NK-92 (cell line): Measurements from ENCODE around the gene CORO1A.
"Not testable (repeated sequence)": the region's sequence is repeated elsewhere in the genome, so short reads cannot be mapped to it uniquely, and the experiment has no call there.

Experiments
- DNase-seq: peaks from one replicate; lab custom pipeline; 2025; ENCODE audit not compliant: unreplicated experiment; lab: John Stamatoyannopoulos, UW

Gene CORO1A

DNA sequence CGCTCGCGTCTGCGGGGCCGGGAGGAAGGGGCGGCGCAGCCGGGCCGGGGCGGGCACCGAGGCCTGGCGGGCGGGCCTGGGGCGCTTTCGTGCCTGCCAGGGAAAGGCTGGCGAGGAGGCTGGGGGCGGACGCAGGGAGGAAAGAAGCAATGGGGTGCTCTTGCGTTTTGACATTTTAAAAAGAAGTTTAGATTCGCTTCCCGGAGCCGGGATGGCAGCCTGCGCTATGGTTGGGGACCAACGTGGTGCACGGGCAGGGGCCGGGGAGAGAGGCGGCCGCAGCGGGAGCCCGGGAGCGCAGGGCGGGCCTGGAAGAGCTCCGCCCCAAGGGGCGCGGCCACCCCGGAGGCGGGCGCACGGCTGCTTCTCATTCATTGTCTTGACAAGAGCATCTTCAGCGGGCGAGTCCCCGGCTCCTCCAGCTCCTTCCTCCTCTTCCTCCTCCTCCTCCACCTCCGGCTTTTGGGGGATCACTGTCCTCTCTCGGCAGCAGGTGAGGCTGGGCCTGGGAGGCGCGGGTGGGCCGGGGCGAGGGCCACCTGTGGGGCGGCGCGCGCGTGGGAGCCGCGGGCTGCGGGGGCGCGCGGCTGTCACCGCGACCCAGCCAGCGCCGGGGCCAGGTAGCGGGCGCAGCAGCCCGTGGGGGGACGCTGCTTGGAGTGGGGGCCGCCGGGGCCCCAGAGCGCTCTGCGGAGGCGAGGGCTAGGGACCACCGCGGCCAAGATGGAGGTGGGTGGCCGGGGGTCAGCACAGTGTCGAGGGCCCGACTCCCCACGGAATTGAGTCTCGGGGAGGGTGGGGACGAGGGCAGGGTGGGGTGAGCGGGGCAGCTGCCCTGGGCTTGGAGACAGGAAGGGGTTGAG, at the start of gene CORO1A:
Gene CORO1A, plus strand, starts transcription at position 370 of the 863 bp plus-strand sequence. CDS start 1,608 bp downstream, outside the sequence.
- DNase-seq = no peak

DNA sequence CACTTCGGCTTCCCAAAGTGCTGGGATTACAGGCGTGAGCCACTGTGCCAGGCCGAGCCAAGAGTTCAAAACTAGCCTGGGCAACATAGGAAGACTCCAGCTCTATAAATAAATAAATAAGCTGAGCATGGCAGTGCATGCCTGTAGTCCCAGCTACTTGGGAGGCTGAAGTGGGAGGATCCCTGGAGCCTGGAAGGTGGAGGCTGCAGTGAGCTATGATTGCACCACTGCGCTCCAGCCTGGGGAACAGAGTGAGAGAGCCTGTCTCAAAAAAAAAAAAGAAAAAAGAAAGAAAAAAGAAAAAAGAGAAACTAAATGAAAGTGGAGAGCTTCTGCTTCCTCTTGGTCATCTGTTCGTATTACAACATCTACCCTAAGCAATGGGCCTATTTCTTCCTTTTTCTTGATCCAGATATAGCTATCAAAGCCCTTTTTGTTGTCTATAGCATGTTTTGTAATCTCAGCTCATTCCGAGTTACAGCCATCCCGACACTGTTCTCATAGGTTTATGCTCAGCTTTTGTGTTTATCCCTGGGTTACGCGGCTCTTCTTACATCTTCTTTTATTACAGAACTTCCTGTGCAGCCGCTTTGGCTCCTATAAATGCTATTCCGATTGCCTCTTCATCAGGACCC, 46.3 kb upstream of the CORO1A start:
- DNase-seq = no peak

DNA sequence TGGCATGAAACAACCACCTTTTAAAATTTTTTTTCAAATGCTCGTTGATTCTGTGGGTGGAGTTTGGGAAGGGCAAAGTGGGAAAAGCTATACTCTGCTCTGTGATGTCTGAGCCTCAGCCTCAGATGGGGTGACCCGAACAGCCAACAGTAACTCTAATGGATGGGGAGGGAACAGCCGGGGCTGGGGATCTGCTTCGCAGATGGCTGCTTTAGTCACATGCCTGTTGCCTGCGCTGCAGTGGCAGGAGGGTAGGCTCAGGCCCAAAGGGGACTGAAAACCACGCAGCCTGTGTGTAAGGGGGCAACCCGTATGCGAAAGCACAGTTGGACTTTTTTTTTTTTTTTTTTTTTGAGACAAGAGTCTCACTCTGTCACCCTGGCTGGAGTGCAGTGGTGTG, 45.5 kb upstream of the CORO1A start:
- DNase-seq = no peak

DNA sequence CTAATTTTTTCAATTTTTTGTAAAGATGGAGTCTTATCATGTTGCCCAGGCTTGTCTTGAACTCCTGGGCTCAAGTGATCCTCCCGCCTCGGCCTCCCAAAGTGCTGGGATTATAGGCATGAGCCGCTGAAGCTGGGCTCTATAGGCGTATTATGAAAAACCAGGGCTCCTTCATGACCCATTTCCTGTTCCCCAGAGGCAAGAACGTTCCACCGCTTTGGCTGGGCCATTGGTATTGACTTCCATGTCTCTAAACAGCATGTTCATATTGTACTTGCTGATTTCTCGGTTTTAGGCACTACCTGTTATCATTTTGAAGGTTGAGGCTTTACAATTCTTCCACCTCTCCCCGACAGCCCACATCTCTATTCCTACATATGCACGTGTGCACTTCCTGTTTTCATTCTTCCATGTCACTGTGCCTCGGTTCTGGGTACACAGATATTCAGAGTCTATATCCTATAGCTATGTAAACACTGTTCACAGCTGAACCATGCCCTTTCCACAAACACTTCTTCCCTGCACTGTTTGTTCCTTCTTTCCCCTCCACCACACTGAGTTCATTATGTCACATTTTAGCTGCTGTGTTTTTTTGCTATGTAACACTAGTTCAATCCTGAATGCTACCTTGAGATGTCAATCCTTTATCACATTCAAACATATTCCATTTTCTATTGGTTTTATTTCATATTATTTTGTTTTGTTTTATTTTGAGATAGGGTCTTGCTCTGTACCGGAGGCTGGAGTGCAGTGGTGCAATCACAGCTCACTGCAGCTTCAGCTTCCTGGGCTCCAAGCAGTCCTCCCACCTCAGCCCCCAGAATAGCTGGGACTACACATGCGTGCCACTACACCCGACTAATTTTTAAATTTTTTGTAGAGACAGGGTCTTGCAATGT, 43.6 kb upstream of the CORO1A start:
- DNase-seq = no peak

DNA sequence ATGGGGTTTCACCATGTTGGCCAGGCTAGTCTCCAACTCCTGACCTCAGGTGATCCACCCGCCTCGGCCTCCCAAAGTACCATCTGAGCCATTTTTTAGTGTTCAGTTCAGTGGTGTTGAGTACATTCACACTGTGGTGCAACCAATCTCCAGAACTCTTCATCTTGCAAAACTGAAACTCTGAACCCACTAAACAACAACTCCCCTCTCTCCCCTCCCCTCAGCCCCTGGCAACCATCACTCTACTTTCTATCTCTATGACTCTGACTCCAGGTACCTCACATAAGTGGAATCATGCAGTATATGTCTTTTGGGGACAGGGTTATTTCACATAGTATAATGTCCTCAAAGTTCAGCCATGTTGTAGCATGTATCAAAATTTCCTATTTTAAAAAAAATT, 41.7 kb upstream of the CORO1A start:
- DNase-seq = no peak

DNA sequence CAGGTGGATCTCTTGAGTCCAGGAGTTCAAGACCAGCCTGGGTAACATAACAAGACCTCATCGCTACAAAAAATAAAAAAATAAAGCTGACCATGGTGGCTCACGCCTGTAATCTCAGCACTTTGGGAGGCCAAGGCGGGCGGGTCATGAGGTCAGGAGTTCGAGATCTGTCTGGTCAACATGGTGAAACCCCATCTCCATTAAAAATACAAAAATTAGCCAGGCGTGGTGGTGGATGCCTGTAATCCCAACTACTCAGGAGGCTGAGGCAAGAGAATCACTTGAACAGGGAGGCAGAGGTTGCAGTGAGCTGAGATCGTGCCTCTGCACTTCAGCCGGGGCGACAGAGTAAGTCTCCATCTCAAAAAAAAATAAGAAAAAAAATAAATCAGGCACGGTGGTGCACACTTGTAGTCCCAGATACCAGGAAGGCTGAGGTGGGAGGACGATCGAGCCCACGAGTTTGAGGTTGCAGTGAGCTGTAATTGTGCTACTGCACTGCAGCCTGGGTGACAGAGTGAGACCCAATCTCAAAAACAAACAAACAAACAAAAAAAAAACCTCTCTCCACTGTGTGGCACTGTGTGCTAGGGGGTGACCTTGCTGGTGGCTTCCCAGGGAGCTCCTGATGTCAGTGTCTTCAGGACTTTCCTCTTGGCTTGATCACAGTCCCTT, 40.6 kb upstream of the CORO1A start:
- no peak for DNase-seq

DNA sequence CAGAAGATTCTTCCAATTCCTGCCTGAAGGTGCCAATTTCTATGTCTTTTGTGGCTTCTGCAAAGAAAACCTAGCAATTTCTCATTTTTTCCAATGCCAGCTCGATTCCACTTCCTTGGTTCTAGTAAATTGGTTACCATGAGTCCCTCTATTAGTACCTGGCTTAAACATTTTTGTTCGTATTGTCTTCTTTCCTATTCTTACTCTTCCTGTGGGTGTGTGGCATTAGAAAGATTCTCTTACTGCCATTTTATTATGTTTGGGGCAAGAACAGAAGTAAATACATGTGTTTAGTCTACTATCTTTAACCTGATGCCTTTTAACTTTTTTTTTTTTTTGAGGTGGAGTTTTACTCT, 40.1 kb upstream of the CORO1A start:
- DNase-seq = no peak

DNA sequence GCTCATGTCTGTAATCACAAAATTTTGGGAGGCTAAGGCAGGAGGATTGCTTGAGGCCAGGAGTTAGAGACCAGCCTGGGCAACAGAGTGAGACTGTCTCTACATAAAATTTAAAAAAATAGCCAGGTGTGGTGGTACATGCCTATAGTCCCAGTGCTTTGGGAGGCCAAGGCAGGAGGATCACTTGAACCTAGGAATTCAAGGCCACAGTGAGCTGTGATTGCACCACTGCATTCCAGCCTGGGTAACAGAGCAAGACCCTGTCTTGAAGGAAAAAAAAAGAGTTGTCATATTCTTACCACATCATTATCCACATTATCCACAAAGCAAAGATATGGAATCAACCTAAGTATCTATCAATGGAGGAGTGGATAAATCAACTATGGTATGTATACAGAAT, 39.4 kb upstream of the CORO1A start:
- DNase-seq = no peak

DNA sequence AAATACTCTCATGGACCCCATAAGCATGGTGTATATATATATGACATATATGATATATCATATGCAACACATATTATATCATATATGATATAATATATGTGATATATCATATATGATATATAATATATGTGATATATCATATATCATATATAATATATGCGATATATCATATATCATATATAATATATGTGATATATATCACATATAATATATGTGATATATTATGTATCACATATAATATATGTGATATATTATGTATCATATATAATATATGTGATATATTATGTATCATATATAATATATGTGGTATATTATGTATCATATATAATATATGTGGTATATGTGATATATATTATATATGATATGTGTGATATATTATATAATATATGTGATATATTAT, 38.5 kb upstream of the CORO1A start:
- DNase-seq = no peak

DNA sequence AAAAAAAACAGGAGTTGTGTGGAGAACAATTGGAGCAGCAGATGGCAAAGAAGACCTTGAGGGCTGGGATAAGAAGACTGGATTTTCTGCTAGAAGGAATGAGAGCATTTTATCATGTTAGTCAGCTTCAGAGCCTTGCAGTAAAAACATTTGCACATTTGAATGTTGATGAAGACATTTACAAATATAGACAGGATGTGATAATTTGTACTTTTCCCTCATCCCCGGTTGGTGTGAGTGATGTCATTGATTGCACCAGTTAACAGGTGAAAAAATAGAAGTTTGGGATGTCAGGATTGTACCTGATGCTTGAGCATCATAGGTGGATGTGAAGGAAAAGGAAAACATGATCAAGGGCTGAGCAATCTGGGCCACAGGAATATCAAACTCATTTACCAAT, 37.7 kb upstream of the CORO1A start:
- DNase-seq = no peak

DNA sequence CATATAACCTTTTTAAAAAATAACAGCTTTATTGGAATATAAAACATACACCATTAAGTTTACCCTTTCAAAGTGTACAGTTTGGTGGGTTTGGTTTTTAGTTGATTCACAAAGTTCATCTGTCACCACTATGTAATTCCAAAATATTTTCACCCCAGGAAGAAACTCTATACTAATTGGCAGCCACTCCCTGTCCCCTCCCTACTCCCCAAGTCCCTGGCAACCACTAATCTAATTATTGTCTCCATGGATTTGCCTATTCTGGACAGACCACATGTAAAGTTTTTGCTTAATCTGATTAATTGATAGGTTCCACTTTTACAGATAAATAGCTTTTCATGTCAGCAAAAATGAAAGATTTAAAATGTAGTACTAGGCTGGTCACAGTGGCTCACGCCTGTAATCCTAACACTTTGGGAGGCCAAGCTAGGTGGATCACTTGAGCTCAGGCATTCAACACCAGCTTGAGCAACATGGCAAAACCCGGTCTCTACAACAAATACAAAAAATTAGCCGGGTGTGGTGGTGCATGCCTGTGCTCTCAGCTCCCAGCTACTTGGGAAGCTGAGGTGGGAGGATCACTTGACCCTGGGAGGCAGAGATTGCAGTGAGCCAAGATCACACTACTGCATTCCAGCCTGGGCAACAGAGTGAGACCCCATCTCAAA, 35.4 kb upstream of the CORO1A start:
- no peak for DNase-seq

DNA sequence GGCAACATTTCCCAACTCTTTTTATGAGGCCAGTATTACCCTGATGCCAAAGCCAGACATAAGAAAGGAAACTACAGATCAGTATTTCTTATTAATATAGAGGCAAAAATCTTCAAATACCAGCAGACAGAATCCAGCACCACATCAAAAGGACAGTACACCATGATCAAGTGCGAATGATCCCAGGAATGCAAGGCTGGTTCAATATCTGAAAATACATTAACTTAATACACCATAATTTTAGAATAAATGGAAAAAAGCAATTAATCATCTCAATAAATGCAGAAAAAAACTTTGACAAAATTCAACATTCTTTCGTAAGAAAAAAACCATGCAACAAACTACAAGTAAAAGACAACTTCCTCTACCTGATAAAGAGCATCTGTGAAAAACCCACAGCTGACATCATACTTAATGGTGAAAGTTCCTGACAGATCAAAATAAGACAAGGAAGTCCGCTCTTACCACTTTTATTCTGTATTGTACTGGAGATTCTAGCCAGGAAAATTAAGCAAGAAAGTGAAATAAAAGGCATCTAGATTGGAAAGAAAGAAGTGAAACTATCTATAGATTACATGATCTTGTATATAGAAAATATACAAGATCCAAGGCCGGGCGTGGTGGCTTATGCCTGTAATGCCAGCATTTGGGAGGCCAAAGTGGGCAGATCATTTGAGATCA, 34.0 kb upstream of the CORO1A start:
- no peak for DNase-seq

DNA sequence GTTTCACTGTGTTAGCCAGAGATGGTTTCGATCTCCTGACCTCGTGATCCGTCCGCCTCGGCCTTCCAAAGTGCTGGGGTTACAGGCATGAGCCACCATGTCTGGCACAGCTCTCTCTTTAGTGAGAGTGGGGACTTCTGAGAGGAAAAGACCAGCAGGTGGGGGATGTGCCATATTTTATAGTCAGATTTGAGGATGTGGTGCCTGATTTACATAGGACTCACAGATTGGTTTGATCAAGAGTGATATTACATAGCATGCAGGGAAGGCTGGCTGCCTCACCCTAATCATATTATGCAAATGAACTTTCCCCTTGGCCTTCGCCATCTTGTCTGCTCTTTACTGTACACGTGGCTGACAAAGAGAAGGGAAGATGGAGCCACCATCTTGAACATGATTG, 32.3 kb upstream of the CORO1A start:
- DNase-seq = no peak

DNA sequence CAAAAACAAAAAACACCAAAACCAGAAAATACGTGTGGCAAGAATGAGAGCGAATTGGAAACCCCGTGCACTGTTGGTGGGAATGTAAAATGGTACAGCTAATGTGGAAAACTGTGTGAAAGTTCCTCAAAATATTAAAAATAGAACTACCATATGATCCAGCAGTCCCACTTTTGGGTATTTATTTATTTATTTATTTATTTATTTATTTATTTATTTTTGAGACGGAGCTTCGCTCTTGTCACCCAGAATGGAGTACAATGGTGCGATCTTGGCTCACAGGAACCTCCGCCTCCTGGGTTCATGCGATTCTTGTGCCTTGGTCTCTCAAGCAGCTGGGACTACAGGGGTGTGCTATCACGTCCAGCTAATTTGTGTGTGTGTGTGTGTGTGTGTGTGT, 30.9 kb upstream of the CORO1A start:
- DNase-seq = no peak

DNA sequence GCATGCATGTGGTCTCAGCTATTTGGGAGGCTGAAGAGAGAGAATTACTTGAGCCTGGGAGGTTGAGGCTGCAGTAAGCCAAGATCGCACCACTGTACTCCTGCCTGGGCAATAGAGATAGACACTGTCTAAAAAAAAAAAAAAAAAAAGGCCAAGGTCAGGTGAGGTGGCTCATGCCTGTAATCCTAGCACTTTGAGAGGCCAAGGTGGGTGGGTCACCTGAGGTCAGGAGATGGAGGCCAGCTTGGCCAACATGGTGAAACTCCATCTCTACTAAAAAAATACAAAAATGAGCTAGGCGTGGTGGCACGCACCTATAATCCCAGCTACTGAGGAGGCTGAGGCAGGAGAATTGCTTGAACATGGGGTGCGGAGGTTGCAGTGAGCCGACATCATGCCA, 28.2 kb upstream of the CORO1A start:
- no peak for DNase-seq

DNA sequence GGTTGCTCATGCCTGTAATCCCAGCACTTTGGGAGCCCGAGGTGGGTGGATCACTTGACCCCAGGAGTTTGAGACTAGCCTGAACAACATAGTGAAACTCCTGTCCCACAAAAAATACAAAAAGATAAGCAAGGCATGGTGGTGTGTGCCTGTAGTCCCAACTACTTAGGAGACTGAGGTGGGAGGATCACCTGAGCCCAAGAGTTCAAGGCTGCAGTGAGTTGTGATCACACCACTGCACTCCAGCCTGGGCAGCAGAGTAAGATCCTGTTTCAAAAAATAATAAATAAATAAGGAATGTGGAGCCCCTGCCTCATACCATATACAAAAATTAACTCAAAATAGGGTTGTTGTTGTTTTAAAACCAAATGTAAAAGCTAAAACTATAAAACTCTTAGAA, 26.2 kb upstream of the CORO1A start:
- DNase-seq = no peak

DNA sequence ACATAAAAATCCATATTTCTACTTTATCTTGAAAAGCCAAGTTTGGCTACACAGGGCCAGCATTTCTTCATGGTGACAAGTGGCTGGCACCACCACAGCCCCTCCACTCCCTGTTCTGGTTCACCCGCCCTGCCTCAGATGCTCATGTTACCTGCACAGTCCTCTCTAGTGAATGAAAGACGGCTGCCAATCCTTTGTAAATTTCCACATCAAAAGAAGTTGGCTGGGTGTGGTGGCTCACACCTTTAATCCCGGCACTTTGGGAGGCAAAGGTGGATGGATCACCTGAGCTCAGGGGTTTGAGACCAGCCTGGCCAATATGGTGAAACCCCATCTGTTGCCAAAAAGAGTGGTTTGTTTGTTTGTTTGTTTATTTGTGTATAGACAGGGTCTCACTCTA, 19.9 kb upstream of the CORO1A start:
- DNase-seq = no peak

DNA sequence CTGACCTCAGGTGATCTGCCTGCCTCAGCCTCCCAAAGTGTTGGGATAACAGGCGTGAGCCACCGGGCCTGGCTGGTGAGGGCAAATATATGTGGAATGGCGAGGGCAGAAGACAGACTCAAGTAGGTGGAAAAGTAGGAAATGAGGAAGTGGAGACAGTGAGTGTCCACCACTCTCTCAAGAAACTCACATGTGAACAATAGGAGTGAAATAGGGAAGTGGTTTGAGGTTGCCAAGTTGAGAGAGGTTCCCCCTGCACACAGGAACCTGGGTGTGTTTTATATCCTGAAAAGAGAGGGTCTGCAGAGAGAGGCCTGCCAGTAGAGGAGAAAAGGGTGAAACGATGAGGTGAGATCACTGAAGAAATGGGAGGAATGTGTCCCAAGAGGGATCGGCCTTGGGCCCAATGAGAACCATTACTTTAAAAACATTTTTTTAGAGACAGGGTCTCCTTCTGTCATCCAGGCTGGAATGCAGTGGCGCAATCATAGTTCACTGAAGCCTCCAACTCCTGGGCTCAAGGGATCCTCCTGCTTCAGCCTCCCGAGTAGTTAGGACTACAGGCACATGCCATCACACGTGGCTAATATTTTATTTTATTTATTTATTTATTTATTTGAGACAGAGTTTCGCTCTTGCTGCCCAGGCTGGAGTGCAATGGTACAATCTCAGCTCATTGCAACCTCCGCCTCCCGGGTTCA, 17.1 kb upstream of the CORO1A start:
- DNase-seq = no peak

DNA sequence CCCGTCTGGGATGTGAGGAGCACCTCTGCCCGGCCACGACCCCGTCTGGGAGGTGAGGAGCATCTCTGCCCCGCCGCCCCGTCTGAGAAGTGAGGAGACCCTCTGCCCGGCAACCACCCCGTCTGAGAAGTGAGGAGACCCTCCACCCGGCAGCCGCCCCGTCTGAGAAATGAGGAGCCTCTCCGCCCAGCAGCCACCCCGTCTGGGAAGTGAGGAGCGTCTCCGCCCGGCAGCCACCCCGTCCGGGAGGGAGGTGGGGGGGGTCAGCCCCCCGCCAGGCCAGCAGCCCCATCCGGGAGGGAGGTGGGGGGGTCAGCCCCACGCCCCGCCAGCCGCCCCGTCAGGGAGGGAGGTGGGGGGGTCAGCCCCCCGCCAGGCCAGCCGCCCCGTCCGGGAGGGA, 14.7 kb upstream of the CORO1A start:
- DNase-seq = not testable (repeated sequence)
